GM10266 (cell line): Measurements from ENCODE around the gene HMGN1.

Source experiments
- DNase-seq: peaks from one replicate; pipeline ENCODE4 v3.0.0; 2012; ENCODE audit errors: extremely low spot score
- TF ChIP-seq, protein P1 (sequence below): IDR thresholded peaks from 2 replicates; pipeline ENCODE4 v1.5.1; 2012; ENCODE audit warnings: mild to moderate bottlenecking, low read depth; ENCODE audit not compliant: control insufficient read depth, insufficient read depth; ENCODE audit errors: missing control alignments

HMGN1 gene

DNA sequence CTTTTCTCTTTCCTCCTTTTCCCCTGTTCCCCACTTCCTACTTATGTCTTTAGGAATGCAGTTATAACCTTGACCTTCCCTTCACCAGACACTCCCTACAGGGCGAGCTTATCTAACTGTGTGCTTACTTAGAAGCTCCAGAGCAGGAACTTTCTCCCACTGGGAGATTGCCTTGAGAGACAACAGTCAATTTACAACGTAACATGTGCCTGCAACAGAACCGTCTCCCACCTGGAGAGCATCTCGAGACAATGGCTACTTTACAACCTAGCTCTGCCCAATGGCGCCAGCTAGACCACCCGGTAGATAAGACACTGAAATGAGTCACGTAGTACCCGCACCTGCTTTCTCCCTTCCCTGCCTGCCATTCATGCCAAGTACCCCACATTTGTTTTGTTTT lies 16.7 kb downstream of the HMGN1 start:
- no peak for DNase-seq
- TF ChIP-seq, protein P1, sequence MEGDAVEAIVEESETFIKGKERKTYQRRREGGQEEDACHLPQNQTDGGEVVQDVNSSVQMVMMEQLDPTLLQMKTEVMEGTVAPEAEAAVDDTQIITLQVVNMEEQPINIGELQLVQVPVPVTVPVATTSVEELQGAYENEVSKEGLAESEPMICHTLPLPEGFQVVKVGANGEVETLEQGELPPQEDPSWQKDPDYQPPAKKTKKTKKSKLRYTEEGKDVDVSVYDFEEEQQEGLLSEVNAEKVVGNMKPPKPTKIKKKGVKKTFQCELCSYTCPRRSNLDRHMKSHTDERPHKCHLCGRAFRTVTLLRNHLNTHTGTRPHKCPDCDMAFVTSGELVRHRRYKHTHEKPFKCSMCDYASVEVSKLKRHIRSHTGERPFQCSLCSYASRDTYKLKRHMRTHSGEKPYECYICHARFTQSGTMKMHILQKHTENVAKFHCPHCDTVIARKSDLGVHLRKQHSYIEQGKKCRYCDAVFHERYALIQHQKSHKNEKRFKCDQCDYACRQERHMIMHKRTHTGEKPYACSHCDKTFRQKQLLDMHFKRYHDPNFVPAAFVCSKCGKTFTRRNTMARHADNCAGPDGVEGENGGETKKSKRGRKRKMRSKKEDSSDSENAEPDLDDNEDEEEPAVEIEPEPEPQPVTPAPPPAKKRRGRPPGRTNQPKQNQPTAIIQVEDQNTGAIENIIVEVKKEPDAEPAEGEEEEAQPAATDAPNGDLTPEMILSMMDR = no peak

DNA sequence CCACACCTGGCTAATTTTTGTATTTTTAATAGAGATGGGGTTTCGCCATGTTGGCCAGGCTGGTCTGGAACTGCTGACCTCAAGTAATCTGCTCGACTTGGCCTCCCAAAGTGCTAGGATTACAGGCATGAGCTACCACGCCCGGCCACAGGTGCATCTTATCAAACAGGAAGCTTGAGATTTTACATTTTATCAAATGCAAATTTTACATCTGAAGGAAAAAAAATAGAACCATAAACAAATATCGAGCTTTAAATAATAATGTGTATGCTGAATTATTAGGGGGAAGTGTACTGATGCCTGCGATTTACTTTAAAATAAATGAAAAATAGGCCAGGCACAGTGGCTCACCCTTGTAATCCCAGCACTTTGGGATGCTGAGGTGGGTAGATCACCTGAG lies 18.9 kb downstream of the HMGN1 start:
- DNase-seq = no peak
- TF ChIP-seq, protein P1 = no peak

DNA sequence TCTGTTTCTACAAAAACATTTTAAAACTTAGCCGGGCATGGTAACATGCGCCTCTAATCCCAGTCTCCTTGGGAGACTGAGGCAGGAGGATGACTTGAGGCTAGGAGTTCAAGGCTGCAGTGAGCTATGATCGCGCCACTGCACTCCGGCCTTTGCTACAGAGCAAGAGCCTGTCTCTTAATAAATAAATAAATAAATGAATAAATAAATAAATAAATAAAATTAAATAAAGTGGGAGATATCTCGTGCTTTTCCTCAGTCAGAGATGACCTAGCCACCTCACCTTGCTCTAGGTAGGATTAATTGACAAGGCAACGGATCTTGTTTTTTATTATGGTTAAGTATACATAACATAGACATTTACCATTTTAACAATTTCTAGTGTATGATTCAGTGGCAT lies 21.2 kb downstream of the HMGN1 start:
- TF ChIP-seq, protein P1 = no peak
- no peak for DNase-seq

DNA sequence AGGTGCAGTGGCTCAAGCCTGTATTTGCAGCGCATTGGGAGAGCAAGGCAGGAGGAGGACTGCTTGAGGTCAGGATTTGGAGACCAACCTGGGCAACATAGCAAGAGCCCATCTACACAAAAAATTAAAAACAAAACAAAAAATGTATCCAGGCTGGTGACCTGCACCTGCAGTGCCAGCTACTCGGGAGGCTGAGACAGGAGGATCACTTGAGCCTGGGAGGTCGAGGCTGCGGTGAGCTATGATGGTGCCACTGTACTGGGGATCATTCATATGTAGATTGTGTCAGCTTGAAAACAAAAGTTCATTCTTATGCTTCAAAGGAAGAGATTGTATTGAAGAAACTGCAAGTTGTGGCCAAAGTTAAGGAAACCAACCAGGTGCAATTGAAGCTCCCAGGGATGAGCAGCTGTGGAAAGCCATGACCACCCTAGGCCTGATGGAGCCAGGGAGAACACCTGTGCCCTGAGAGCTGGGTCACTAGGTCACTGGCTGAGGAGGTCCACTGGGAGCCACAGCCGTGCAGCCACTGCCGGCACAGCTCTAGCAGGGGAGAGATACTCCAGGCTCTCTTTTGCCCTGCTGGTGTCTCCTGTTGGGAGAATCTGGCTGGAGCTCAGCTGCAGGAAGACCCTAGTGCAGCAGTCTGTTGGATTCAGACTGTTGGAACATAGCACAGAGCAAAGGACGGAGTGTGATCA lies 22.1 kb downstream of the HMGN1 start:
- no peak for DNase-seq
- TF ChIP-seq, protein P1 = no peak

DNA sequence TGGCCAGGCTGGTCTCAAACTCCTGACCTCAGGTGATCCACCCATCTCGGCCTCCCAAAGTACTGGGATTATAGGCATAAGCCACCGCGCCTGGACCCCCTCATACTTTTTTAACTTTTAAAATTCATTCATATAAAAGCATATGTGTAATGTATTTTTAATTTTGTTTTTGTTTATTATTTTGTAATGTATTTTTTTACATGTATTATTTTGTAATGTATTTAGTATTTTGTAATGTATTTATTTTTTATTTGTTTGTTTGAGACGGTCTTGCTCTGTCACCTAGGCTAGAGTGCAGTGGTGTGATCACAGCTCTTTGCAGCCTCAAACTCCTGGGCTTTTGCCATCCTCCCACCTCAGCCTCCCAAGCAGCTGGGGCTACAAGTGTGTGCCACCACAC lies 23.4 kb downstream of the HMGN1 start:
- no peak for DNase-seq
- TF ChIP-seq, protein P1 = no peak

DNA sequence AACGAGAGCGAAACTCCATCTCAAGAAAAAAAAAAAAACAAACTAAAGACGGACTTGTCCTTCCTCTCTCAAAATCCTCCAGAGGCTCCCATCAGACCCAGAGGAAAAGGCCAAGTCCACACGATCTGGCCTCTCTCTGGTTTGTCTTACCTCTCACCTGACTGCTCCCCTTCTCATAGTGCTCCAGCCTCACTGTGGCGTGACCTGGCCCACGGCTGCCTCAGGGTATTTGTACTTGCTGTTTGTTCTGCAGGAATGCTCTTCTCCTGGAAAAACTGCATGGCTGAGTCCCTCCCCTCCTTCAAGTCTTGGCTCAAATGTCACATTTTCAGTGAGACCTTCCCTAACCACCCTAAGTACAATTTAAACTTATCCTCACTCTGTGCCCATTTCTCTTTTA lies 27.5 kb downstream of the HMGN1 start:
- DNase-seq = no peak
- TF ChIP-seq, protein P1 = no peak

DNA sequence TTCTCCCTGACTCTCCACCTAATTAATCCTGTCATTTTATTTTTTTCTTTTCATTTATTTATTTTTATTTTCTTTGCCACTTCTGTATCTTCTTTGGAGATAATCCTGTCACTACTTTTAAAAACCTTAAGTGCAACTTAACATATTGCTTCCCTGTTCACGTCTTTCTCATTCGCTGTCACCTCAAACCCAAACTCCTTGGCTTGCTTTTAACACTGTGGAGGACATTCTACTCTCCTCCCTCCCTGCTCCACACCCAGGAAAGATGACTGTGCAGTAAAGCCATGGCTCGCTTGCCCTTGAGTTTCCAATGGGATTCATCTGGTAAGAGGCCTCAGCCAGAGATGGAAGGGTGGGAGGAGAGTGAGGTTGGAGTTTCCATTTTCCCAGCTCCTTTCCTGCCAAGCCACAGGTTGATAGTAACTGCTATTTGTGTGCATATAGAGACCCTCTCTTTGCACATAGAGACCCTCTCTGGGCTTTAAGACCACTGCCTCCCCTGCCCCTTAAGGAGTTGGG lies 29.0 kb downstream of the HMGN1 start:
- TF ChIP-seq, protein P1 = no peak
- DNase-seq = no peak
